ENCODE measurements around the gene NRIP2. TPM values are rescaled to one million over a fixed set of nuclear protein-coding genes. Genes with fewer than 3 reads are reported as not detected.

NRIP2 gene
- total RNA-seq, 4 donors from 2014 or later = 0.46 to 4.9 (median 0.93) TPM

DNA sequence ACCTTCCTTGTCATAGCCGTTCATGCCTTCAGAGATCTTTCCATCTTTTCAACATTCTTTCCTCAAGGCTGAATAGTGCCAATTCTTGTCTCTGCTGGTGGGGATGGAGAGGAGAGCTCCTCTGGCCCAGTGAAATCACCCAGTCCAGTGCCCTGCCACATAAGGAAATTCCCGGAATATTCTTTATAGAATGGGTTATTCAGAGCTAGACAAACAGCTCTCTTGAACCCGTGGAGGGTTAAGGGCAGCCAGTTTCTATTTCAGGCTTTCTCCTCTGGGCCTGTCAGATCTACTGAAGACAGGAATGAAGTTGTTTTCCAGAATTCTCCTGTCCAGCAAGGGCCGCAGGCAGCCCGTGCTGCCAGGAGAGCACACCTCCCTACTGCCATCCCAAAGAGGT is 8.1 kb upstream of the NRIP2 start:
- TF ChIP-seq CTCF (IDR thresholded peaks at IDR 0.05) = no peak
- no peak for DNase-seq (ENCODE audit: low spot score)
- ATAC-seq (ENCODE audit: low FRiP score) = no peak

DNA sequence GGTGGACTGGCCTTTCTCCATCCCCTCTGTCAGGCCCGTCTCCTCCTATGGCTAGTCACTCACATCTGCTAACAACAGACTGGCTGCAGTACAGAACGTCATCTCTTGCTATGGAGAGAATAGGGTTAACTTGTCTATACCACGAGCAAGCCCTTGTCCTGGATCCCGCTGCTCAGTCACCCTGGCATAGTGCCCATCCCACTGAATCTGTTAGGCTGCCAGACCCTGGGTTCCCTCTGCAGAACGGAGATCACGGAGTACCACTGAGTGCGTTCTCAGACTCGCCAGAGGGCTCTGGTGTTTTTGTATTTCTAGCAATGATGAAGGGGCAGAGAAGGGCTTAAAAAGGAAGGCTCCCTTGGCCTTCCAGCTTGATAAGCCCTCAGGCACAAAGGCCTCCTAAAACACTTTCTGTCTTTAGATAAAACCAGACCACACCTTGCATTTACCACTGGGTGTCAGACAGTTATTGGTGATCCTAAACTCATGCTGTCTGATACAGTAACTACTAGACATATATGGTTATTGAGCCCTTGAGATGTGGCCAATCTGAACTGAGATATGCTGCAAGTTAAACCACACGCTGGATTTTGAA is 6.3 kb upstream of the NRIP2 start:
- ATAC-seq (ENCODE audit: low FRiP score) = no peak
- no peak for TF ChIP-seq CTCF (IDR thresholded peaks at IDR 0.05)
- no peak for DNase-seq (ENCODE audit: low spot score)

GRCh38 chr12:2836574-2836973 is 1.7 kb upstream of the NRIP2 start:
- TF ChIP-seq CTCF (IDR thresholded peaks at IDR 0.05) = no peak
- DNase-seq (ENCODE audit: low spot score) (no peak), ATAC-seq (ENCODE audit: low FRiP score) (no peak)

DNA sequence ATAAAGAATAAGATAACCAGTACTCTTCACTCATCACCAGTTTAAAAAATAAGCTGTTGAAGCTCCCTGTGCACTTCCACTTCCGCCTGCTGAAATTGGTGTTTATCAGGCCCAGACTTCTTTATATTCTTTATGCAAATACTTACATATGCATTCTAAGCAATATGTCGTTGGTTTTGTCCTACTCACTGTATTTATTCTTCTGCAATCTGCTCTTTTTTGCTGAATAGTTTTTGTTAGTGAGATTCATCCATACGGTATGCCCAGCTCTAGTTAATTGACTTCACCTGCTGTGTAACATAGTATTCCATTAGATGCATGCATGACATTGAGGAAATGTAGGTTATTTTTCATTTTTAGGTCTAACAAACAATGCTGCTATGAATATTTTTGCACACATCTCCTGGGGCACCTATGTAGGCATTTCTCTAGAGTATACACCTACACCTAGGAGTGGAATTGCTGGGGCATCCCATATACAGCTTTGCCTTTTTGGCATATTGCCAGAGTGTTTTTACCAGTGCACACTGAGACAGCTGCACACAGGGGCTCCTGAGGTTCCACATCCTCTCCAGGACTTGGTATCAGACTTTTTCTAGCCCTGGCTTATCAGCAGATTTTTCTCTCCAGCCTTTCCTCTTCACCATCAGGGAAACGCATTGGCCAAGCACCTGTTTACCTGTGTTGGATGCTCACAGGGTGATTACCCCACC is 1.0 kb upstream of the NRIP2 start:
- DNase-seq (ENCODE audit: low spot score) (no peak), ATAC-seq (ENCODE audit: low FRiP score) (no peak)
- TF ChIP-seq CTCF (IDR thresholded peaks at IDR 0.05) = no peak

DNA sequence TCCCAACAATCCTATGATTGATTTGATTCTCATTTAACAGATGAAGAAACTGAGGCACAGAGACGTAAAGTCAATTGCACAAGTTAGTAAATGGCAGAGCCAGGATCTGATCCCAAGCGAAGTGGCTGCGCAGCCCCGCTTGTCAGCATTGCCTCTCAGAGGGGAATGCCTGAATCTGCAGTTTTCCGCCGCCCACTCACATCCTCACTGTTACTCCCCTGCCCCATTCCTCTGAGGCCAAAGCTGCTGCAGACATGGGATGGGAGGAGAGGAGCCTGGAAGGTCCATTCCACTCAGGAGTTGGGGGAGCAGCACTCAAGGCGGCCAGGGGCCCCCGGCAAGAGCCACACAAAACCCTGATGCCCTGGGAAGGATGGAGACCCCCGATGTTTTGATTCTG is 1.0 kb downstream of the NRIP2 start:
- TF ChIP-seq CTCF (IDR thresholded peaks at IDR 0.05) = no peak
- peak; percentile 40 for ATAC-seq (ENCODE audit: low FRiP score)
- DNase-seq (ENCODE audit: low spot score) = no peak

DNA sequence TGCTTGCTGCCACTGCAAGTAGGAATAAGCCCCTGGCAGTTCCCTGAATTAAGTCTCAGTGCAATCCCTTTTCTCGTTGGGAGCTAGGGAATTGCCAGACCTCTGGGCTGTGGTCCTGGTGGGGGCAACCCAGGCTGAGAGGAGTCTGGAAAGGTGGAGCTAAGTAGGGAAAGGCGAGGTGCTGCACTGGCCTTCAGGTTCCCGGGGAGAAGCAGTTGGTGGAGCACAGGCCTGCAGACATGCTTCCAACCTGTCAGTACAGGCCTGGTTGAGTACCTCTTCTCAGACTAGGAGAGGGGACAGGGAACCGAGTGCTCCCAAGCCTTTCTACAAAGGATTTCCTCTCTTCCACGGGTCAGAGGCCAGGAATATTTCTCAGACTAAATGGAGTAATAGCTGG is 1.5 kb downstream of the NRIP2 start:
- no peak for TF ChIP-seq CTCF (IDR thresholded peaks at IDR 0.05)
- no peak for ATAC-seq (ENCODE audit: low FRiP score)
- DNase-seq (ENCODE audit: low spot score) = no peak

GRCh38 chr12:2832550-2833127 is 2.2 kb downstream of the NRIP2 start:
- no peak for DNase-seq (ENCODE audit: low spot score)
- no peak for ATAC-seq (ENCODE audit: low FRiP score)
- no peak for TF ChIP-seq CTCF (IDR thresholded peaks at IDR 0.05)
